GM15510 (cell line): ENCODE measurements around the gene ANKS1B.

Source experiments
- POLR2A ChIP-seq: IDR thresholded peaks from 3 replicates; pipeline ENCODE4 v1.6.1; 2011; ENCODE audit warnings: borderline replicate concordance; ENCODE audit not compliant: insufficient read length; ENCODE audit errors: extremely low read depth

Gene ANKS1B

DNA sequence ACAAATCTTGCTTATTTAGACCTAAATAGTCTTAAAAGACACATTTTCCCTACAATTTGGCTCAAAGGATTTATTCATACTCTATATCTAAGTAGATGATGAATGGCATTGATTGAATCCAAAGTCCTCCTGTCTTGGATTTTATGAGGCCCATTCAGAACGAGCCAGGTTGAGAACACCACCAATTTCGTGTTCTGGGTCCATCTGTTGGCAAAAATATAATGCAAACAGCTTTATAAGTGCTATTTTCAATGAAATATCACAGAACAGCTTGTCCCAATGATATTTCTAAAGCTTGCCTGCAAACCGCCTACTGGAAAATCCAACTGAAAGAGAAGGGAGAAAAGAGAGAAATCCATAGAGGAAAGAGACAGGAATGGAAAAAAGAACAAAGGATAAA, 542.0 kb downstream of the ANKS1B start:
- TF ChIP-seq POLR2A = no peak

DNA sequence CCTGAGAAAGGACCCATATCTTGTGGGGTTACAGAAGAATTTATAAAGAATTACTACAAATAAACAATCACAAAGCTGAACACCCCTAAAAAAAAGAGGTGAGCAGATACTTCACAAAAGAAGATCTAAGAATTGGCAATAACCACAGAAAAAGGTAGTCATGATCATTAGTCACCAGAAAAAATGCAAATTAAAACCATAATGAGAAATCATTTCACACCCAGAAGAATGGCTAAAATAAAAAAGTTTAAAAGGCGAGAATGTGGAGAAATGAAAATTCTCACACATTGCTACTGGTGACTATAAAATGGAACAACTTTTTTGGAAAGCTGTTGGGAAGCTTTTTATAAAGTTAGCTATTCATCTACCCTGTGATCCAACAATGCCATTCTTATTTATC, 545.3 kb downstream of the ANKS1B start:
- no peak for TF ChIP-seq POLR2A

DNA sequence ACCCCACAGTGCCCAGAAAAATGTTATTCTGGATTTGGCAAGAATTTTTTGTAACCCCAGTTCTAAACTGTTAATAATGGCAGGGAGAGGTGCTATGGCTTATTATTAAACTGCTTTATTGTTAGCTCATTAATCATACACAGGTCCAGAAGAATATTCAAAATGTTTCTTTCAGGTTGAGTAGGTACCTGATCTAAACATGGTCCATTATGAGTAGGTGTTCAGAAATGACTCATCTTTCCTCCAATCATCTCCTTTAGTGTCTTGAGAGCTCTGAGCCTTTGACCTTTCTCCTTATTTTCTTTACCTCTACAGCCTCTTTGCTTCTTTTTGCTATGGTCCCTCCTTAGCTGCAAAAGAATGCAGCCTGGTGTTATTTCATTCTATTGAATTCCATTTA, 548.2 kb downstream of the ANKS1B start:
- TF ChIP-seq POLR2A = no peak

DNA sequence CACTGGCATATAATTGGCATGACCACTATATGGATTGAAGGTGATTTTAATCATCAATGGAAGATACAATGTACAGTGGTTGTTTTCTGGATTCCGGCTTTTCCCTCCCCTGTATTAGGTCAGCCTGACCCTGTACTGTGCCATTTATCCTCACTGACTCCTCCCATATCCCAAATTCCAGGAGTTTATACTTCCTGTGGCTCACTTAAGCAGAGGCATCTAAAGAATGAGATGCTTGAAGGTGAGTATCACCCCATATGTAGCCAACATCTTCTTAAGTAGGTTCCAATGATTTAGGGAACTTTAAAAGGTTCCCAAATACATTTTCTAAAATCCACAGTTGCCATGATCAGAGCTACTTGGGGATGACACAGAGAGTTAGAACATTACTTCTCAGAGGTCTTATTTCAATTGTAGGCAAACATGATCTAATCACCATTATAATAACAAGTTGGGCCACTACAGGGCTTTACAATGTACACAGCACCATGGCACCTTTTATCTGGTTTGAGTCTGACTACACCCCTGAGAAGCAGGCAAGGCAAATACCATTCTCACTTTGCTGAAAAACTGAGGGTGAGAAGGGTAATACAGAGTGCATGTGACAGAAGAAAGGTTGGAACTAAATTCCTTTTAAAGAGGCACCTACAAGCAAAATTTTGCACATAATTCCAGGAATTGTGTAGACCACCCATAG, 549.5 kb downstream of the ANKS1B start:
- no peak for TF ChIP-seq POLR2A

DNA sequence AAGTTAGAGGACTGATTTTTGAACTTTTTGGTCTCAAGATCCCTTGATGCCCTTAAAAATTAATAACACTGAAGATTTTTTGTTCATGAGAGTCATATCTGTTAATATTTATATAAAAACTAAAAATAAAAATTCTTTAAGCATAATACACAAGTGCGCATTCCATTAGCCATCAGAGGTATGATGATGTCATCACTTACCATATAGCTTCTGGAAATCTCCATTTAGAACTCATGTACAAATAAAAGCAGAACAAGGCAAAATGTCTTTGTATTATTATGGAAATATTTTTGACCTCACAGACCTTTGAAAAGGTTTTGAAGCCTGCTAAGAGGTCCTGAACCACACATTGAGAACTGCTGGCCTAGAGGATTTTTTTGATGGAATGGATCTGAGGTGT, 551.6 kb downstream of the ANKS1B start:
- TF ChIP-seq POLR2A = no peak

DNA sequence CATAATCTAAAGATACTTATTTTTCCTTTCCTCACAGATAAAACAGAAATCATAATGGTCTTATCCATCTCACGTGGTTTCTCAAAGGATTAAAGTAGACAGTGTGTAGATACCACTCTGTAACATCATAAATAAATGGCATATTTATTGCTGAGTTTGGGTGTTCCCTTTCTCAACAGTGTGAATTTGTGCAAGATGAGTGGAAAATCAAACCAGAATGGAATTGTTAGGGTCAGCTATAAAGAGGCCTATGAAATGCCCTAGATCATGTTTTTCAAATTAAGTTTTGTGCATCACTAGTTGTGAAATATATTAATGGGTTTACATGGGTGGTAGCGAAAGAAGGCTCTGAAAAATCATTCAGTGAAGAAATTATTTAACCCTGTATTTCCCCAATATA, 553.5 kb downstream of the ANKS1B start:
- TF ChIP-seq POLR2A = no peak

DNA sequence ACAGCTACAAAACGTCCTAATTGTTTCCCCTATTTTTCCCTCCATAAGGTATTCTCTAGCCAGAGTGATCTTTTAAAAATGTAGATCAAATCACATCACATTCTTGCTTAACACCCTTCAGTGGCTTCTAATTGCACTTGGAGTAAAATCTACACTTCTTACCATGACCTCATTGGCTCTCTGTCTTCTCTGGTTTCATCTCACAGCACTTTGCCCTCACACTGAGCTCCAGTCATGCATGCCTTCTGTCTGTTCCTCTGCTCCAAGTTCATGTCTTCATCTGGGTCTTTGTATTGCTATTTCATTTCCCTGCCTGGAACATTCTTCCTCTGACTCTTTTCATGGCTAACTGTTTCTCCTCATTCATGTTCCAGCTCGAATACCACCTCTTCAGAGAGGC, 557.6 kb downstream of the ANKS1B start:
- no peak for TF ChIP-seq POLR2A

DNA sequence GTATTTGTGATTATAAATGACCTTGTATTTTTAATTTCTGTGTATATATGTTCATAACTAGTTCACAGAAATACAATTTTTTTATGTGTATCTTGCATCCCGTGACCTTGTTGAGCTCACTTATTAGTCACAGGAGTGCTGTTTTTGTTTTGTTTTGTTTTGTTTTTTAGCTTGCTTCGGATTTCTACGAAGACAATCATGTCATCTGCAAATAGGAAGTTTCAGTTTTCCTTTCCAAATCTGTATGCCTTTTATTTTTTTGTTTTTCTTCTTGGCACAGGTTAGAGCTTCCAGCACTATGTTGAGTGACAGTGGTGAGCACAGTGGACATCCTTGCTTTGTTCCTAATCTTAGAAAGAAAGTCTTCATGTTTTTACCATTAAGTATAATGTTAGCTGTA, 566.4 kb downstream of the ANKS1B start:
- no peak for TF ChIP-seq POLR2A

DNA sequence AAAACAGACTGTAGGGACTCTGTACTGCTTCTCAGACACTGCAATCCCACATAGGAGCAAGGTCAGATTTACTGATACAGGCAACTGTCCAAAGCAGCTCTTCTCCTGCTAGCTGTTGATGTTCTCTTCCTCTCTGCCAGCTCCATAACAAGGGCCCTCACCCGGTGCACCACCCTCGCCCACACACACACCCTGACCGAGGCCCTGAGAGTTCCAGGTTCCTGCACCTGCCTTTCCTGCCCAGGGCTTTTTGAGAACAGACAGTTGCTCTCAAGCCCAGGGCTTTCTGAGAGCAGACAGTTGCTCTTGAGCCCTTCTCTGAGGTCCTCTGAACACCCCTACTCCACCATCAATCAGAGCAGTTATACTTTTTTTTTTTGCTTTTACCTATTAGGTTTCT, 571.0 kb downstream of the ANKS1B start:
- TF ChIP-seq POLR2A = no peak

DNA sequence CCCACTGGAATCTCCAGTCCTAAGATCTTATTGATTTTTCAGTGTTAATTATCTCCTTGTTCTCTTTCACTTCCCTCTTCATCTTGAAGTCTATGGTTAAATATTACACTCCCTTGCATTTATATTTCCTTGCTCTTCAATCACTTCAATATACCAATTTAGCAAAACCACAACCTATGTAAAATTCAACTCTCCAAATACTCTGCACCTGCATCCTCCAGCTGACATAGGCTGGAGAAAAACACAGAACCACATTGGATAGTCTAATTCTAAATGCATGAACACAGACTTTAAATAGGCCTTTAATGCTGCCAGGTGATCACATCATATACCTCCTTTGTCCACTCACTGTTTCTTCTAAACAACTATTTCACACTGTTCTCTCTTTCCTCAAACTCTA, 591.0 kb downstream of the ANKS1B start:
- TF ChIP-seq POLR2A = no peak

DNA sequence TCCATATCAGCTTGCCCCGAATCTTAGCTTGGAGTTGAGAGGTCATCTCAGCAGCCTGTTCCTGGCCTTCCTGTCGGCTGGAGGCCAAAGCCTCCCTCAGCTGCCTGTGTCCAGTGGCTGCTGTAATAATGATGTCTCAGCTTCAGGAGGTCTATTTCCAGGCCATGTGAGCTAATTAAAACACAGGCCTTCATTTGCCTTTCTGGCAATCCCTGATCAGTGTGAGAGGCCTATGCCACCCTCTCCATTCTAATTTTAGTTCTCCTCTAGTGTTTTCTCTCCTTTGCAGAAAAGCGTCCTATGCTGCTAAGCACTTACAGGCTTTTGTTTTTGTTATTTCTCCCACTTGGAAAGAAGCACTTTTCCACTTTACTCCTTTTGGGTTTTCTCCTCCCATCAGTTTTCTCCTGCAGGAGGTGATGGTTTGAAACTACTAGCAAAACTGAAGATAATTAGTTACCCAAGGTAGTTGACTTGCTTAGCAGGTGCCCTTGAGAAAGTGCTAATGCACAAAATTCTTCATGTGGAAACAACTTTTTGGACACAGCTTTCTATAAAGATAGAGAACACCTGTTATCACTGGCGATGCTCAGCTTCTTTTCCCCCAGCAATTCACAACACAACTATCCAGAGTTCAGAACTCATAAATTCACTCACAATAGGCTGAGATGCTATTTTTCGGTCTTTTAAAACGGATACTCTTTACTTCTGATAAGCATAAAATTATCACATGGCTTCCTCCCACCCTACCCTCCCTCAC, 592.5 kb downstream of the ANKS1B start:
- no peak for TF ChIP-seq POLR2A

DNA sequence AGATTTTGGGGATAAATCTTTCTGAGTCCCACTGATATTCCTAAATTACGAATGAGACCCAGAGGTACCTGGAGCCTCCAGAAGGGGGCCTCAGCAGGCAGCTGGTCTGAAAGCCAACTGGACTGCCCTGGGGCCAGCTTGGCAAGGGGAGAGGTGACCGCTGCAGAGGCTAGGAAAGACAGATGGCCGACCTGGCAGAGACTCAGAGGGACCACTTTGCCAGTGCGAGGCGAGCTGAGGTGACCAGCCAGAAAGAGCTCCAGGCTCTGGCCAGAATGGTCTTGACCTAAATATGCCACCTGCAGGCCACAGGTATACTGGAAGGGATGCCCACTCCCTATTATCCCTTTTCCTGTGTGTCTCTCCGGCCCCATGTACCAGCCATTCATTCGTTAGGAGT, 594.0 kb downstream of the ANKS1B start:
- no peak for TF ChIP-seq POLR2A

DNA sequence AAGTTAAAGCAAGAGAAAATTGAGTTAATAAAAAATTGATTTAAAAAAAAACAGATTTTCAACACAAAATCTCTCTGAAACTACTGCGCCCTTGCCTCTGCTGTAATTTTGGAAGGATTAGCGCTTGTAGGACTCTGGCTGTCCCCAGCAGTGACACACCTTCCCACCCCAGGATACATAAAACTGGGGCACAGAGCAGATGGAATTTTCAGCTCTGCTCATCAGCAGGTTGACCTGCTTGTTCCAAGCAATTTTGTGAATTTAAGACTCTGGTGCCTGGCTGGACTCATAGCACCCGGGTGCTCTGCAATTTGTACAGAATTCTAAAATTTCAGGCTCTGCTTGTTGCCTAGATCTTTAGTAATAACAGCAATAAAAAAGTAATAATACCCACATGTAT, 595.0 kb downstream of the ANKS1B start:
- no peak for TF ChIP-seq POLR2A

DNA sequence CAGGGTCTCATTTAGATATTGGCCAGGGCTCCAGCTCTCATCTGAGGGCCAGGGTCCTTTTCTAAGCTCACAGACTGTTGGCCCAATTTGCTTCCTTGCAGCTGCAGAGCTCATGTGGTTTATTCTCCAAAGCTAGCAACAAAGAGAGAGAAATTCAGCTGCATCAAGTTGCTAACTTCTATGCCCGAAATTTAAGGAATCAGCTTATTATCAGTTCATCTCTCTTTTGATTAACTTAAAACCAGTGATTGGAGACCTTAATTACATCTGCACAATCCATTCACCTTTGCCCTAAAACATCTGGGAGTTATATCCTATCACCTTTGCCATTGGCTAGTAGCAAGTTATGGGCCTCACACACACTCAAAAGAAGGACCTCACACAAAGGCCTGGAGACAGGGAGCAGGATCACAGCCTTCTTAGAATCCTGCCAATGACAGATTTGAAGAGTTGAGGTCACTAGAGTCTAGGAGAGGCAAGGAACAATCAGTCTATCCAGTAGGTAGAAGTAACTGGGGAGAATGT, 596.0 kb downstream of the ANKS1B start:
- TF ChIP-seq POLR2A = no peak

DNA sequence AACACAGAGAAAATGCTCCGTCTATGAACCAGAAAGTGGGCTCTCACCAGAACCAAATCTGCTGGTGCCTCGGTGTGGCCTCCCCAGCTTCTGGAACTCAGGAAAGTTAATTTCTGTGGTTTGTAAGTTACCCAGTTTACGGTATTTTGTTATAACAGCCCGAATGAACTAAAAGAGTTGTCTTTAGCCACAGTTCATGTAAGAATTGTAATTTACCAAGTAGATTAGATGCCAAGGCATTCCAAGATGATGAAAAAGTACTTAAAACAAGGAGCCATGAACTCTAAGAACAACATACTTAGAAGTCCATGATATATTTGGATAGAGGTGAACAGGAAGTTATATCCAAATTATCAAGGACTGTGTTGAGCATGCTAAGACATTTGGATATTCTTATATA, 597.1 kb downstream of the ANKS1B start:
- no peak for TF ChIP-seq POLR2A

DNA sequence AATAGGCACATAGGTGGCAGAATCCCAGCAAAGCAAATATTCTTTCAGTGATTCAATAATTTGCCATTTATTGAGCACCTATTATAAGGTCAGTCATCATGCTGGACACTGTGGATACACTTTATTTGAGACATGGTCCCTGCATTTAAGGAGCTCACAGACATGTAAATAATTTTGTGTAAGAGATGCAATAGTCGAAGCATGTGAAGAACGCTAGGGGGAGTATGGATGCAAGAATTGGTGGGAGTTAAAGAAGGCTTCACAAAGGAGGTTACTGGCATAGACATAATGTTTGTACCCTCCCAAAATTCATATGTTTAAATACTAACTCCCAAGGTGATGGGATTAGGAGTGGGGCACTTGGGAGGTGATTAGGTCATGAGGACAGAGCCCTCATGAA, 597.8 kb downstream of the ANKS1B start:
- no peak for TF ChIP-seq POLR2A

DNA sequence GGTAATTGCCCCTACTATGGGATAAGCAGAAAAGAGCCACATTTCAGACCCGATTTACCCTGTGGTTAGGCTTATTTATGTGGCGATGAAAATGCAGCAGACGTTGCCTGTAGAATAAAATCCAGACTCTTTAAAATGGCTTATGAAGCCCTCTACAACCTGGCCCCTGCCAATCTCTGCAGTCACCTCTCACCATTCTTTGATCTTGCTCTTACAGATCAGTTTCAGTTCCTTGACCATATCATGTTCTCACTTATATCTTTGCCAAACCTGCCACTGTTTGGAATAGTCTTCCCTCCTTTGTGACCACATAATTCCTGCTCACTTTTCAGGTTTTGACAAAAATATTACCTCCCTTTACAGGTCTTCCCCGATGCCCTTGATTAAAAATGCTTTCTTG, 601.5 kb downstream of the ANKS1B start:
- no peak for TF ChIP-seq POLR2A

DNA sequence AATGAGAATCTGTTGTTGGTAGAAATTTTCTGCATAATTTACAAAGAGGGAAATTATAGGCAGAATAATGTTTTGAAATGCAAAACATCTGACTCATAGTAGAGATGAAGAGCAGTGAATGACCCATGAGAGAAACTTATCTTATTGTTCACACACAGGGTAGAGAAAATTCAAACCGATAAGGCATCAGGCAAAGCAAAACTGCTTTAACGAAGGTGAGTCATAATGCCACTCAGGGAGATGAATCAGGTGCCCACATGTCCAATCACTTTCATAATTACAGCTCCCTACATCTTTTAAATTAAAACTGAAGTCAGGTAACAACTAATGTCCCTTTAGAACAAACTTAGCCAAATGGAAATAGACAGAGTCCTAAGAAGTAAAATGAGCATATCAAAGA, 602.7 kb downstream of the ANKS1B start:
- TF ChIP-seq POLR2A = no peak
